K562 (cell line): ENCODE results near the gene RECQL5. TPM values are rescaled to one million over a fixed set of nuclear protein-coding genes. Genes with fewer than 3 reads are reported as not detected.
A peak's percentile ranks its signal among the peaks of the same experiment; 100 is the strongest.

Source experiments
- CC2D1A ChIP-seq: fragments of 450-650 bp; IDR thresholded peaks from 2 replicates; pipeline ENCODE4 v1.6.1; 2017; ENCODE audit warnings: mild to moderate bottlenecking
- CREB1 ChIP-seq, 2 experiments: sonication (generic) in 1 of 2; formaldehyde crosslinking in 1 of 2; IDR thresholded peaks; 2 replicates each; pipeline versions ENCODE4 v1.6.1 to v1.8.0; 2012 to 2022; ENCODE audit warnings: inconsistent platforms in 1 of 2, mild to moderate bottlenecking in 1 of 2, missing genetic modification reagents in 1 of 2, moderate library complexity in 1 of 2
- CXXC5 ChIP-seq: fragments of 250-450 bp; sonication (Bioruptor Pico); IDR thresholded peaks from 2 replicates; pipeline ENCODE4 v1.8.0; 2022; ENCODE audit warnings: inconsistent platforms, mild to moderate bottlenecking, moderate library complexity
- FOXP1 ChIP-seq: sonication (generic); formaldehyde crosslinking; IDR thresholded peaks from 2 replicates; pipeline ENCODE4 v1.8.0; 2022; ENCODE audit warnings: mild to moderate bottlenecking, missing genetic modification reagents
- JUND ChIP-seq, 2 experiments: IDR thresholded peaks; 2 replicates in 1 of 2; 3 replicates in 1 of 2; pipeline ENCODE4 v1.6.1; 2011; ENCODE audit warnings: borderline replicate concordance in 2 of 2, low read depth in 2 of 2, low read length in 2 of 2, improper control_type of control experiment in 1 of 2, missing biosample characterization in 1 of 2, missing genetic modification characterization in 1 of 2, missing genetic modification reagents in 1 of 2
- RAD21 ChIP-seq, 2 experiments: fragments of 250-450 bp in 1 of 2; fragments of 450-650 bp in 1 of 2; sonication (Bioruptor Pico) in 1 of 2; formaldehyde crosslinking in 1 of 2; IDR thresholded peaks in 1 of 2; conservative IDR thresholded peaks in 1 of 2; 2 replicates each; pipeline versions ENCODE4 v1.4.0 to v1.8.0; 2020 to 2022; ENCODE audit warnings: mild to moderate bottlenecking in 2 of 2, moderate library complexity in 1 of 2
- SMC3 ChIP-seq: conservative IDR thresholded peaks from 2 replicates; pipeline ENCODE4 v1.6.1; 2011; ENCODE audit warnings: low read depth, low read length, improper control_type of control experiment; ENCODE audit not compliant: insufficient read depth
- TAL1 ChIP-seq: fragments of 450-650 bp; IDR thresholded peaks from 2 replicates; pipeline ENCODE4 v1.6.1; 2016; ENCODE audit warnings: mild to moderate bottlenecking
- XRCC5 ChIP-seq: fragments of 200-400 bp; formaldehyde crosslinking; IDR thresholded peaks from 2 replicates; pipeline ENCODE4 v1.6.1; 2017; ENCODE audit warnings: low read depth, mild to moderate bottlenecking, low read length
- YY1 ChIP-seq, 3 experiments: IDR thresholded peaks; 2 replicates each; pipeline ENCODE4 v1.6.1; 2011; ENCODE audit warnings: low read length in 2 of 3, mild to moderate bottlenecking in 2 of 3, moderate library complexity in 2 of 3, borderline replicate concordance in 1 of 3, control low read depth in 1 of 3, low read depth in 1 of 3; ENCODE audit not compliant: insufficient read depth in 3 of 3, insufficient replicate concordance in 2 of 3, control insufficient read depth in 1 of 3, insufficient read length in 1 of 3; ENCODE audit errors: extremely low read depth in 1 of 3
- ZNF282 ChIP-seq: sonication (generic); formaldehyde crosslinking; IDR thresholded peaks from 2 replicates; pipeline ENCODE4 v1.8.1; 2023; ENCODE audit warnings: missing genetic modification reagents
- polyA plus RNA-seq, 8 experiments: library from polyadenylated mRNA; depleted of rRNA in 4 of 8; stranded (reverse) in 5 of 8; unstranded in 3 of 8; fragments of >200 nt; fragmentation: Nextera tagmentation in 2 of 8; fragmentation: Illumina TruSeq in 1 of 8; extraction: Ambion mirVana in 2 of 8; extraction: Trizol in 1 of 8; gene quantifications; 2 replicates each; pipeline versions ENCODE4 v1.2.1 to v1.2.3, GENCODE V29; 2011 to 2014; ENCODE audit warnings: inconsistent platforms in 1 of 8, missing spikeins in 1 of 8
- total RNA-seq, 7 experiments: library from RNA; depleted of rRNA in 6 of 7; stranded (reverse); fragments of >200 nt in 6 of 7; fragmentation: Illumina TruSeq in 2 of 7; extraction: Trizol in 2 of 7; gene quantifications; 2 replicates each; pipeline versions ENCODE4 v1.2.1 to v1.2.3, GENCODE V29; 2011 to 2021; ENCODE audit warnings: low replicate concordance in 1 of 7
- TF ChIP-seq, protein P1 (sequence below), 2 experiments: fragments of 450-650 bp; conservative IDR thresholded peaks; 2 replicates each; pipeline ENCODE4 v1.6.1; 2017; ENCODE audit warnings: mild to moderate bottlenecking in 2 of 2, moderate library complexity in 2 of 2
- TF ChIP-seq, protein P2 (sequence below): fragments of 450-650 bp; IDR thresholded peaks from 2 replicates; pipeline ENCODE4 v1.6.1; 2017; ENCODE audit warnings: antibody characterized with exemption, mild to moderate bottlenecking
- TF ChIP-seq, protein P3 (sequence below): fragments of 250-450 bp; sonication (Bioruptor Pico); IDR thresholded peaks from 2 replicates; pipeline ENCODE4 v1.5.0; 2022; ENCODE audit warnings: mild to moderate bottlenecking
- TF ChIP-seq, protein P4 (sequence below): sonication (generic); formaldehyde crosslinking; IDR thresholded peaks from 2 replicates; pipeline ENCODE4 v1.8.0; 2022; ENCODE audit warnings: missing genetic modification reagents, mild to moderate bottlenecking, moderate library complexity, borderline replicate concordance

RECQL5 gene
- total and polyA plus RNA-seq, 9 of the 15 experiments (the other 6 are each of a cell fraction or from before 2014, with no cell fraction given) = 4.1 to 34.8 (median 16.4) TPM

DNA sequence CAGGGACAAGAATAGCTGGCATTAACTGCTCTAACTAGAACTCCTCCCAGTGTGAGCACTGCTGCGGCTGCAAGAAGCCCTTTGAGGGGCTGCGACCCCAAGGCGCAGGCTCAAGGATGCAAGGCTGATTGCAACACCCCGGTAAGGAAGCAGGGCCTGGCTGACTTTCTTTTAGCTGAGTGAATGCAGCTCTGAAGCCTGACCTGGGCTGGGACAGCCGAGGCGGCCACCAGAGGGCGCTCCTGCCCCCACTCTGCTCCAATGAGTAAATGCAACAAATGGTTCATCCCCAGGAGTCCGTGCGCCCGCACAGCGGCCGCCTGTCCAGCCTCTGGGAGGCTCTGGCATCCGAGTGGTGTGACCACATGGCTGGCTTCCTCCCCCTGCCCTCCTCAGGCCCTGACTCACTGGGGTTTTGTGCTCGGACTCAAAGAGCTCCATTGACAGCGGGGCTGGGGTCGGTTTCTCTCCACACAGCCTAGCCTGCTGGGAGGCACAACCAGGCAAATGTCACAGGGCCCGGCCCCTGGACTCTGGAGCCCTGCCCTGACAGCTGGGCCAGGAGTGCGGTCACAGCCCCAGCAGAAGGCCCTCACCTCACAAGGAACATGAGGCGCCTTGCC, 34.0 kb downstream of the RECQL5 start, which contains the start of gene SMIM5 (continued):
- TF ChIP-seq, protein P1, sequence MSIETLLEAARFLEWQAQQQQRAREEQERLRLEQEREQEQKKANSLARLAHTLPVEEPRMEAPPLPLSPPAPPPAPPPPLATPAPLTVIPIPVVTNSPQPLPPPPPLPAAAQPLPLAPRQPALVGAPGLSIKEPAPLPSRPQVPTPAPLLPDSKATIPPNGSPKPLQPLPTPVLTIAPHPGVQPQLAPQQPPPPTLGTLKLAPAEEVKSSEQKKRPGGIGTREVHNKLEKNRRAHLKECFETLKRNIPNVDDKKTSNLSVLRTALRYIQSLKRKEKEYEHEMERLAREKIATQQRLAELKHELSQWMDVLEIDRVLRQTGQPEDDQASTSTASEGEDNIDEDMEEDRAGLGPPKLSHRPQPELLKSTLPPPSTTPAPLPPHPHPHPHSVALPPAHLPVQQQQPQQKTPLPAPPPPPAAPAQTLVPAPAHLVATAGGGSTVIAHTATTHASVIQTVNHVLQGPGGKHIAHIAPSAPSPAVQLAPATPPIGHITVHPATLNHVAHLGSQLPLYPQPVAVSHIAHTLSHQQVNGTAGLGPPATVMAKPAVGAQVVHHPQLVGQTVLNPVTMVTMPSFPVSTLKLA (conservative IDR thresholded peaks at IDR 0.05) = 0 out of 4 replicates have a peak, but pooled peaks of 1 of the 2 experiments have one; percentile 10
- TF ChIP-seq SMC3 = peak; percentile 76
- peak; percentile 87; the same call in 1 of the 2 replicates for TF ChIP-seq XRCC5
- 0 out of 2 replicates have a peak, but pooled peaks have one; percentile 29 for TF ChIP-seq CC2D1A
- TF ChIP-seq CREB1 (IDR thresholded peaks at IDR 0.05) = no peak
- TF ChIP-seq CREB1 (CRISPR knock-in tag; IDR thresholded peaks at IDR 0.05) = no peak
- TF ChIP-seq CXXC5 (CRISPR knock-in tag) = no peak
- peak; percentile 47 to 79 for TF ChIP-seq RAD21 (CRISPR knock-in tag; conservative IDR thresholded peaks at IDR 0.05 in 1 of 2, IDR thresholded peaks at IDR 0.05 in 1 of 2)
- TF ChIP-seq, protein P2, sequence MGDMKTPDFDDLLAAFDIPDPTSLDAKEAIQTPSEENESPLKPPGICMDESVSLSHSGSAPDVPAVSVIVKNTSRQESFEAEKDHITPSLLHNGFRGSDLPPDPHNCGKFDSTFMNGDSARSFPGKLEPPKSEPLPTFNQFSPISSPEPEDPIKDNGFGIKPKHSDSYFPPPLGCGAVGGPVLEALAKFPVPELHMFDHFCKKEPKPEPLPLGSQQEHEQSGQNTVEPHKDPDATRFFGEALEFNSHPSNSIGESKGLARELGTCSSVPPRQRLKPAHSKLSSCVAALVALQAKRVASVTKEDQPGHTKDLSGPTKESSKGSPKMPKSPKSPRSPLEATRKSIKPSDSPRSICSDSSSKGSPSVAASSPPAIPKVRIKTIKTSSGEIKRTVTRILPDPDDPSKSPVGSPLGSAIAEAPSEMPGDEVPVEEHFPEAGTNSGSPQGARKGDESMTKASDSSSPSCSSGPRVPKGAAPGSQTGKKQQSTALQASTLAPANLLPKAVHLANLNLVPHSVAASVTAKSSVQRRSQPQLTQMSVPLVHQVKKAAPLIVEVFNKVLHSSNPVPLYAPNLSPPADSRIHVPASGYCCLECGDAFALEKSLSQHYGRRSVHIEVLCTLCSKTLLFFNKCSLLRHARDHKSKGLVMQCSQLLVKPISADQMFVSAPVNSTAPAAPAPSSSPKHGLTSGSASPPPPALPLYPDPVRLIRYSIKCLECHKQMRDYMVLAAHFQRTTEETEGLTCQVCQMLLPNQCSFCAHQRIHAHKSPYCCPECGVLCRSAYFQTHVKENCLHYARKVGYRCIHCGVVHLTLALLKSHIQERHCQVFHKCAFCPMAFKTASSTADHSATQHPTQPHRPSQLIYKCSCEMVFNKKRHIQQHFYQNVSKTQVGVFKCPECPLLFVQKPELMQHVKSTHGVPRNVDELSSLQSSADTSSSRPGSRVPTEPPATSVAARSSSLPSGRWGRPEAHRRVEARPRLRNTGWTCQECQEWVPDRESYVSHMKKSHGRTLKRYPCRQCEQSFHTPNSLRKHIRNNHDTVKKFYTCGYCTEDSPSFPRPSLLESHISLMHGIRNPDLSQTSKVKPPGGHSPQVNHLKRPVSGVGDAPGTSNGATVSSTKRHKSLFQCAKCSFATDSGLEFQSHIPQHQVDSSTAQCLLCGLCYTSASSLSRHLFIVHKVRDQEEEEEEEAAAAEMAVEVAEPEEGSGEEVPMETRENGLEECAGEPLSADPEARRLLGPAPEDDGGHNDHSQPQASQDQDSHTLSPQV = peak; percentile 41; the same call in 1 of the 2 replicates
- TF ChIP-seq, protein P3, sequence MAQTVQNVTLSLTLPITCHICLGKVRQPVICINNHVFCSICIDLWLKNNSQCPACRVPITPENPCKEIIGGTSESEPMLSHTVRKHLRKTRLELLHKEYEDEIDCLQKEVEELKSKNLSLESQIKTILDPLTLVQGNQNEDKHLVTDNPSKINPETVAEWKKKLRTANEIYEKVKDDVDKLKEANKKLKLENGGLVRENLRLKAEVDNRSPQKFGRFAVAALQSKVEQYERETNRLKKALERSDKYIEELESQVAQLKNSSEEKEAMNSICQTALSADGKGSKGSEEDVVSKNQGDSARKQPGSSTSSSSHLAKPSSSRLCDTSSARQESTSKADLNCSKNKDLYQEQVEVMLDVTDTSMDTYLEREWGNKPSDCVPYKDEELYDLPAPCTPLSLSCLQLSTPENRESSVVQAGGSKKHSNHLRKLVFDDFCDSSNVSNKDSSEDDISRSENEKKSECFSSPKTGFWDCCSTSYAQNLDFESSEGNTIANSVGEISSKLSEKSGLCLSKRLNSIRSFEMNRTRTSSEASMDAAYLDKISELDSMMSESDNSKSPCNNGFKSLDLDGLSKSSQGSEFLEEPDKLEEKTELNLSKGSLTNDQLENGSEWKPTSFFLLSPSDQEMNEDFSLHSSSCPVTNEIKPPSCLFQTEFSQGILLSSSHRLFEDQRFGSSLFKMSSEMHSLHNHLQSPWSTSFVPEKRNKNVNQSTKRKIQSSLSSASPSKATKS = no peak
- 0 out of 2 replicates have a peak, but pooled peaks have one; percentile 12 for TF ChIP-seq JUND (IDR thresholded peaks at IDR 0.05; ENCODE audit: borderline replicate concordance, low read depth, low read length)
- TF ChIP-seq JUND (tag; IDR thresholded peaks at IDR 0.05; ENCODE audit: borderline replicate concordance, low read depth, low read length) = no peak; the same call in 2 of the 3 replicates
- no peak for TF ChIP-seq TAL1
- TF ChIP-seq, protein P4, sequence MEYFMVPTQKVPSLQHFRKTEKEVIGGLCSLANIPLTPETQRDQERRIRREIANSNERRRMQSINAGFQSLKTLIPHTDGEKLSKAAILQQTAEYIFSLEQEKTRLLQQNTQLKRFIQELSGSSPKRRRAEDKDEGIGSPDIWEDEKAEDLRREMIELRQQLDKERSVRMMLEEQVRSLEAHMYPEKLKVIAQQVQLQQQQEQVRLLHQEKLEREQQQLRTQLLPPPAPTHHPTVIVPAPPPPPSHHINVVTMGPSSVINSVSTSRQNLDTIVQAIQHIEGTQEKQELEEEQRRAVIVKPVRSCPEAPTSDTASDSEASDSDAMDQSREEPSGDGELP = peak; percentile 38; the same call in 1 of the 2 replicates
- TF ChIP-seq FOXP1 (CRISPR knock-in tag) = peak; percentile 66; the same call in 1 of the 2 replicates
- TF ChIP-seq YY1 (IDR thresholded peaks at IDR 0.05; ENCODE audit: borderline replicate concordance in 1 of 3, control insufficient read depth in 1 of 3, extremely low read depth in 1 of 3, insufficient read depth in 3 of 3, insufficient read length in 1 of 3, insufficient replicate concordance in 2 of 3, low read depth in 1 of 3, low read length in 2 of 3) = peak in 2 of 3 experiments; percentile 20 to 36
- peak; percentile 54; the same call in 1 of the 2 replicates for TF ChIP-seq ZNF282
